Breast epithelium (tissue), 4 donors: Measurements from ENCODE around the gene SFXN5. TPM values are rescaled to one million over a fixed set of nuclear protein-coding genes. Genes with fewer than 3 reads are reported as not detected.

Source experiments
- DNase-seq, 2 donors: peaks; one replicate each; pipeline ENCODE4 v3.0.0-alpha.2; 2019; ENCODE audit warnings: low spot score in 2 of 2
- H3K27ac ChIP-seq, 2 donors: fragments of 200-600 bp; sonication (generic) in 1 of 2; one replicate each; pipeline ENCODE4 v1.5.1; 2016 to 2019; ENCODE audit warnings: mild to moderate bottlenecking in 1 of 2
- H3K27me3 ChIP-seq, 2 donors: fragments of 200-600 bp; sonication (generic) in 1 of 2; one replicate each; pipeline versions ENCODE4 v1.5.1 to v1.6.0; 2017 to 2019; ENCODE audit warnings: control low read depth in 1 of 2, mild to moderate bottlenecking in 1 of 2
- H3K36me3 ChIP-seq: fragments of 200-600 bp; one replicate; pipeline ENCODE4 v1.5.1; 2019
- H3K4me1 ChIP-seq, 2 donors: fragments of 200-600 bp; sonication (generic); one replicate each; pipeline ENCODE4 v1.5.1; 2016 to 2019; ENCODE audit warnings: control low read depth in 1 of 2
- H3K4me3 ChIP-seq, 3 donors: fragments of 200-600 bp; sonication (generic); 1 replicate in 2 of 3; 2 replicates in 1 of 3; pipeline ENCODE4 v1.5.1; 2016 to 2019; ENCODE audit warnings: mild to moderate bottlenecking in 3 of 3, moderate library complexity in 2 of 3
- H3K9me3 ChIP-seq, 2 donors: fragments of 200-600 bp; sonication (generic) in 1 of 2; one replicate each; pipeline ENCODE4 v1.5.1; 2016 to 2019; ENCODE audit warnings: control low read depth in 1 of 2
- POLR2A ChIP-seq: fragments of 450-650 bp; IDR thresholded peaks from one replicate; pipeline ENCODE4 v1.6.1; 2016; ENCODE audit warnings: antibody characterized with exemption, mild to moderate bottlenecking, moderate library complexity
- POLR2AphosphoS5 ChIP-seq, 3 donors: sonication (generic); formaldehyde crosslinking; IDR thresholded peaks; one replicate each; pipeline ENCODE4 v1.6.1; 2017; ENCODE audit warnings: antibody characterized with exemption in 3 of 3
- intact Hi-C: fragments of 100-400 bp; cut with DNase I; formaldehyde crosslinking; loops from one replicate; pipeline ENCODE4 v1.15.1; 2023; ENCODE audit warnings: low total_unique reads
- total RNA-seq, 3 donors: library from RNA; depleted of rRNA; stranded (reverse); fragments of >200 nt; gene quantifications; one replicate each; pipeline ENCODE4 v1.1.0, GENCODE V29; 2016
- TF ChIP-seq, protein P1 (sequence below), 3 donors: fragments of 450-650 bp; IDR thresholded peaks; one replicate each; pipeline ENCODE4 v1.5.1; 2016 to 2017; ENCODE audit warnings: antibody characterized with exemption in 3 of 3, mild to moderate bottlenecking in 3 of 3, moderate library complexity in 3 of 3

SFXN5 gene
- total RNA-seq, 3 donors from 2014 or later, result 6.7 to 19.6 (median 12.8) TPM

DNA sequence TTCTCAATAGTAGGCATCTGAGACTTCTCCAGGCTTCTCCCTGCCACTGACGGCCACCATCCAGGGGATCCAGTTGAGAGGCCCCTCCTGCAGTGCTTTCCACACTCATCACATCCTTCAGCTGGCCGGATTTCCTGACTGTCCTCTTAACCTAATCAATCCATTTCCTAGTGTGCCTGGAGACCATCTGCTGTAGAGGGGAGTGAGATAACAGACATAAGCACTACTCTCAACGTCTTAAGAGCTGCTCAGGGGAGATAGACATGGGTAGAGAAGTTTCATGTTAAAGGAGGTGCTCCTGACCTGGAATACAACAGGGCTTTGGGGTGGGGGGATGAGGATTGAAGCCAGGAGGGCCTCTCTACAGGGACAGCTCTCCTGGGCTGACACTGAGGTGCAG is 170.1 kb downstream of the SFXN5 start:
- H3K4me3 ChIP-seq, result no peak overlapping the region
- no peak for DNase-seq
- intact Hi-C loops, result no loop called here
- H3K9me3 ChIP-seq, result no peaks in the 10 kb centered on the region
- H3K36me3 ChIP-seq, result no peaks in the 10 kb centered on the region
- no peaks in the 10 kb centered on the region for H3K4me1 ChIP-seq
- no peak overlapping the region for H3K27ac ChIP-seq
- H3K27me3 ChIP-seq, result peaks cover 0 to 27% of the 10 kb centered on the region in 2 donors
- TF ChIP-seq POLR2A (no peak), POLR2AphosphoS5 (IDR thresholded peaks at IDR 0.05) (no peak)
- TF ChIP-seq, protein P1, sequence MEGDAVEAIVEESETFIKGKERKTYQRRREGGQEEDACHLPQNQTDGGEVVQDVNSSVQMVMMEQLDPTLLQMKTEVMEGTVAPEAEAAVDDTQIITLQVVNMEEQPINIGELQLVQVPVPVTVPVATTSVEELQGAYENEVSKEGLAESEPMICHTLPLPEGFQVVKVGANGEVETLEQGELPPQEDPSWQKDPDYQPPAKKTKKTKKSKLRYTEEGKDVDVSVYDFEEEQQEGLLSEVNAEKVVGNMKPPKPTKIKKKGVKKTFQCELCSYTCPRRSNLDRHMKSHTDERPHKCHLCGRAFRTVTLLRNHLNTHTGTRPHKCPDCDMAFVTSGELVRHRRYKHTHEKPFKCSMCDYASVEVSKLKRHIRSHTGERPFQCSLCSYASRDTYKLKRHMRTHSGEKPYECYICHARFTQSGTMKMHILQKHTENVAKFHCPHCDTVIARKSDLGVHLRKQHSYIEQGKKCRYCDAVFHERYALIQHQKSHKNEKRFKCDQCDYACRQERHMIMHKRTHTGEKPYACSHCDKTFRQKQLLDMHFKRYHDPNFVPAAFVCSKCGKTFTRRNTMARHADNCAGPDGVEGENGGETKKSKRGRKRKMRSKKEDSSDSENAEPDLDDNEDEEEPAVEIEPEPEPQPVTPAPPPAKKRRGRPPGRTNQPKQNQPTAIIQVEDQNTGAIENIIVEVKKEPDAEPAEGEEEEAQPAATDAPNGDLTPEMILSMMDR (IDR thresholded peaks at IDR 0.05), result no peak

DNA sequence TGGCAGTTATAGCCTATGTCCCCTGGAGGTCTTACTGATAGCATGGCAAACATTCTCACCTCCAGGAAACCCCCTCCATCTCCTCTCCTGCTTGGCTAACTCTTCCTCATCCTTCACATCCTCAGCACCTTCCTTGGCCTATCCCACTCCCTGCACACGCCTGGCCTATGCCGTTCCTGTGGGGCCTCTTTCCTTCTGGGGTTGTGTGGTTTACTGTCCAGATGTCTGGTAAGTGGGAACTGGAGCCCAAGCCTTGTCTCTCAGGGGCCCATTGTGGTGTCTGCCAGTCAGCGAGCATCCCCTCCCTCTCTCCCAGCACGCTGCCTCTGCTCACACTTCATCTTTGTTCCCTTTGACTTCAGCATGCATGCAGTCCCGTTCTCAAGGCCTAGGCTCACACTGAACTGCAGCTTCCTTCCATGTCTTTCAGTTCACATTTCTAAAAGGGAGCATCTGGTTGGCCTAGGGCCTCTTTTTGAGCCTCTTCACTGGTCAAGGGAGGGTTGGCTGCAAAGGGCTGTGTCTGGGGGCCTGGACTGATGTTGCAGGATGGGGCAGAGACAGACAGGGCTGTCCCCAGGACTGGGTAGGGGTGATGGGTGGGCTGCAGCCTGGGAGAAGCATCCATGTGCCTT is 171.2 kb downstream of the SFXN5 start:
- TF ChIP-seq POLR2AphosphoS5 (IDR thresholded peaks at IDR 0.05), result no peak
- Histone ChIP-seq H3K4me1 (no peaks in the 10 kb centered on the region), H3K27ac (no peak overlapping the region), H3K4me3 (no peak overlapping the region), H3K27me3 (peaks cover 0 to 23% of the 10 kb centered on the region in 2 donors), H3K9me3 (no peaks in the 10 kb centered on the region), H3K36me3 (no peaks in the 10 kb centered on the region)
- DNase-seq, result no peak
- intact Hi-C loops, result no loop called here

DNA sequence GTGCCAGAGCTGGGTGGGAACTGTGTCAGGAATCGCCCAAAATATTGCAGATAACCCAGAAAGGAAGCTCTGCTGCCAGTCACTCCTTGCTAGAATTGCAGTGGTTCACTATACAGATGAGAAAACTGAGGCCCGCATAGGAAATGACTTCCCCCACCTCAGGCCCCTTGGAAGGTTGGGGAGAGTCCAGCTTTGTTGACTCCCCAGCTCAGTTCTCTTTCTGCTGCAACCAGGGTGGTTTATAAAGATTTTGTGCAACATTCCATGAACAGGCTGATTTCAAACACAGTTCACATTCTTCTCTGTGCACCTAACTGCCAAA is 173.0 kb downstream of the SFXN5 start:
- no peak overlapping the region for H3K4me3 ChIP-seq
- DNase-seq, result no peak
- no peaks in the 10 kb centered on the region for H3K9me3 ChIP-seq
- H3K27me3 ChIP-seq, result peaks cover 0 to 34% of the 10 kb centered on the region in 2 donors
- TF ChIP-seq, protein P1 (IDR thresholded peaks at IDR 0.05), result no peak
- TF ChIP-seq POLR2AphosphoS5 (IDR thresholded peaks at IDR 0.05) (no peak), POLR2A (no peak)
- H3K27ac ChIP-seq, result no peak overlapping the region
- no peaks in the 10 kb centered on the region for H3K4me1 ChIP-seq
- no peaks in the 10 kb centered on the region for H3K36me3 ChIP-seq
- intact Hi-C loops, result loop anchor here (10.0 kb wide), 1 partner anchor 276 kb away; no protein-coding TSS in a partner anchor

DNA sequence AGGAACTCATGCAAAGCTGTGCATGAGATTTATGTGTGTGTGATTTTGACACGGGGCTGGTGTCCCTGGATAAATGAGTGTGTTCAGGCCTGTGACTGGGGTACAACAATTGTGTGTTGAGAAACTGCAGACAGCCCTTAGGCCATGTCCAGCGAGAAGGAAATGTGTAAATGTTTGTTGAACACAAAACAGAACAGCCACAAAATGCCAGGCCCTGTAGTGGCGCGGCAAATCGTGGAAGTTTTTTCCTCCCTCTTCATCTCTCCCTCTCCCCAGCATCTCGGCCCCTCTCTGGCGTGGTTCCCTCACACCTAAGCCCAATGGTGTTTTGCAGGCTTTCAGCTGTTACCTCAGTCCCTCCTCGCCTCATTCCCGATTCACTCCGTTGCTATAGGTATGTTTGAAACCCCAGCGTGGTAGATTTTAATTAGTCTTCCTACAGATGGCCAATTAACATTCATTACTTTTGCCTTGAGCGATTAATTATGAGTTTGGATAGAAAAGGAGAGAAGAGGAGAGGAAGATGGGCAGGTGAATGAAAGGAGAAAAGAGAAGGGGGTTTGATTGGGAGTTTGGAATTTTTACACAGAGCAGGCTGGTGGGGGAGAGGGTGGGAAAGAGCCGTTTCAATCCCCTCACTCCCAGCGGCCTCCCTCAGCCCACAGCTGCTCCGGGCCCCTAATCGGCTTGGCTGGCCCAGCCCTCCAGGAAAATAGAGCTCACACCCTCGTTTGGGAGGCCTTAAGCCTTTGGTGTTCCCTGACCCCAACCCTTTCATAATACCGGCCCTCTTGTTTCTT is 173.5 kb downstream of the SFXN5 start:
- TF ChIP-seq POLR2AphosphoS5 (IDR thresholded peaks at IDR 0.05) (no peak), POLR2A (no peak)
- TF ChIP-seq, protein P1 (IDR thresholded peaks at IDR 0.05), result no peak
- Histone ChIP-seq H3K4me1 (no peaks in the 10 kb centered on the region), H3K27me3 (peaks cover 0 to 29% of the 10 kb centered on the region in 2 donors), H3K9me3 (no peaks in the 10 kb centered on the region), H3K36me3 (no peaks in the 10 kb centered on the region), H3K27ac (no peak overlapping the region), H3K4me3 (no peak overlapping the region)
- intact Hi-C loops, result loop anchor here (10.0 kb wide), 1 partner anchor 277 kb away; no protein-coding TSS in a partner anchor
- DNase-seq, result no peak

DNA sequence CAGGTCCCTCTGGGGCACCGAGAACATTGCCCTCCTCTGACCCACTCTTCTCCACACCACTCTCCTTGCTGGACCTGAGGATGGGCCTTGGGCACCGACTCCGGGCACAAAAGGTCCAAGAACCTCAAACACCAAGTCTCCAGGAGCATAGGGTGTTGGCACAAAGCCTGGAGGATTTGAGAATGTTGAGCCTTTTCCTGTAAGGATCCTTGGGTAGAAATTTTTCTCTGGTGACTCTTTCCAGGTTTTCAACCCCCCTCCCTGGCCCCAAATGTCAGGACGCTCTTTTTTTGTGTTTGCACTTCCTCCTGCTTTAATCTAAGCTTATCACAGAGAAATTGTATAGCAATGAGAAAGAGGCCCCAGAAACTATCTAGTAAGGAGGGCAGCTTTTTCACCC is 175.1 kb downstream of the SFXN5 start:
- H3K36me3 ChIP-seq, result no peaks in the 10 kb centered on the region
- H3K27me3 ChIP-seq, result peaks cover 0 to 28% of the 10 kb centered on the region in 2 donors
- intact Hi-C loops, result loop anchor here (10.0 kb wide), 1 partner anchor 278 kb away; no protein-coding TSS in a partner anchor
- TF ChIP-seq POLR2A, result no peak
- H3K4me1 ChIP-seq, result no peaks in the 10 kb centered on the region
- H3K4me3 ChIP-seq, result no peak overlapping the region
- H3K27ac ChIP-seq, result no peak overlapping the region
- H3K9me3 ChIP-seq, result no peaks in the 10 kb centered on the region
- DNase-seq, result no peak

DNA sequence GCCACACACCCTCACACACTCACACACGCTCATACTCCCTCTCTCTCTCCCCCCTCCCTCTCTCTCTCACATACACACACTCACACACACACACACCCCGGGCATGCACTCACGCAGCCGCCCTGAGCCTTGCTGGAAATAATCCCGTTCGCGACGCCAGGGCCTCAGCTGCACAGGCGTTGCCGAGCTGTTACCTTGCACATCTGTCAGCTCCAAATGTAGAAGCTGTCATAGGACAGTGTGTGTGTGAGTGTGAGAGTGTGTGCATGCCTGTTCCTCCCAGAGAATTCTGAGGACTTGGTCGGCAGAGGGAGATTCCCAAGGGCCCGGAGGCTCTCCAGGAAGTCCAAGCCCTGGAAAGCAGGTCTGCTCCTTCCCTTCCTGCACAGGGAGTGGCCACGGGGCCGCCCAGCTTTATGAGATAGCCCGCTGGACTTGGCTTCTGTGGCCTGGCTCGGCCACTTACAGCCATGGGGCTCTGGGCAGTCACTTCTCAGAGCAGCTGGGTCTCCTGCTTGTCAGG is 175.7 kb downstream of the SFXN5 start:
- DNase-seq, result no peak

More for the DNA sequence above, 175.7 kb downstream of the SFXN5 start:
- Histone ChIP-seq H3K36me3 (no peaks in the 10 kb centered on the region), H3K27me3 (peaks cover 0 to 23% of the 10 kb centered on the region in 2 donors), H3K27ac (no peak overlapping the region), H3K4me3 (peak overlapping the region in 1 of 3 donors; percentile 47), H3K9me3 (no peaks in the 10 kb centered on the region), H3K4me1 (no peaks in the 10 kb centered on the region)
- TF ChIP-seq, protein P1 (IDR thresholded peaks at IDR 0.05), result no peak
- TF ChIP-seq POLR2AphosphoS5 (IDR thresholded peaks at IDR 0.05) (no peak), POLR2A (no peak)
- intact Hi-C loops, result loop anchor here (10.0 kb wide), 1 partner anchor 279 kb away; no protein-coding TSS in a partner anchor
